ENCODE results near the gene GPR78. TPM values are rescaled to one million over a fixed set of nuclear protein-coding genes. Genes with fewer than 3 reads are reported as not detected.

GPR78 gene
- total and polyA plus RNA-seq, 2 of the 8 experiments (the other 6 are each of a cell fraction or from before 2014, with no cell fraction given): 1.0 to 3.0 TPM

DNA sequence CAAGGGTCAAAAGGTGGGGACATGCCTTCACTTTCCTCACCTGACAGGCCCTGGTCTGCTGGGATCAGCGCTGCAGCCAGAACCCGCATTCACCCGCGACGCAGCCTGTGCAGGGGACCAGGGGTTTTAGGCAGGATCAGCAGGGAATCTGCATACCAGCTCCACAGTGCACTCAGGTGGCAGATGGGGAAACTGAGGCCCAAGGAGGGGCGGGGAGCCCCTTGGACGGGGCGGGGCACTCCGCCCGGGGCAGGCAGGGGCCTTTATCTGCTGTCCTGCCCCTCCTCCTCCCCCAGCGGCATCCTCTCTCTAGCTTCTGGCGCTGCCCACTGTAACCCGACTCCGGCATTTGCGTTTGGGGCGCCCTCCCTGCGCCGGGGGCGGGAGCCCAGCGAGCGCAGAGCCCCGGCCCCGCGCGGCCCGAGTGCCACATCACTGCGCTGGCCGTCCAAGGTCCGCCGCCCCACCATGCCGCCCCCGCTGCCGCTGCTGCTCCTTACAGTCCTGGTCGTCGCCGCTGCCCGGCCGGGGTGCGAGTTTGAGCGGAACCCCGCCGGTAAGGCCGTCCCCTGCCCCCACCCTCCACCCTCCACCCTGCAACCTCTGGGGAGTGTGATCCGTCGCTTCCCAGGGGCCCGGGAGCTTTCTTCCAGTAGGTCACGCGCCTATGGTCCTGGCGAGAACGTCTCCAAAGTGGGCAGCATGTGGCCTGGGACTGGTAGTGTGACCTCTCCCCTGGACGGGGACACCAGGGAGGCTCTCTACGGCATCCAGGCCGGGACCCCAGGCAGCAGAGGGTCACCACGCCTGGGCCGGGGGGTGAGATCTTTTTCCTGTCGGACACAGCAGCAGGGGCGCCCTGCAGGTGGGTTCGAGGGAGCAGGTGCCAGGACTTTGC lies 12.4 kb downstream of the GPR78 start, which contains the start of gene CPZ (continued):
- TF ChIP-seq EP300 (IDR thresholded peaks at IDR 0.05; ENCODE audit: borderline replicate concordance in 1 of 2, low read depth in 2 of 2, low read length in 2 of 2) (no peak), TAF7 (optimal IDR thresholded peaks at IDR 0.05; ENCODE audit: borderline replicate concordance, low read depth, low read length) (peak; percentile 5), BCL11A (IDR thresholded peaks at IDR 0.05; ENCODE audit: low read depth in 2 of 2, low read length in 2 of 2) (no peak), NRF1 (IDR thresholded peaks at IDR 0.05; ENCODE audit: low read depth, low read length) (no peak), ATF2 (IDR thresholded peaks at IDR 0.05; ENCODE audit: low read length) (no peak)

Data from H1 (cell line).